Measurements from ENCODE around the gene ENOX2.

The ENOX2 gene

DNA sequence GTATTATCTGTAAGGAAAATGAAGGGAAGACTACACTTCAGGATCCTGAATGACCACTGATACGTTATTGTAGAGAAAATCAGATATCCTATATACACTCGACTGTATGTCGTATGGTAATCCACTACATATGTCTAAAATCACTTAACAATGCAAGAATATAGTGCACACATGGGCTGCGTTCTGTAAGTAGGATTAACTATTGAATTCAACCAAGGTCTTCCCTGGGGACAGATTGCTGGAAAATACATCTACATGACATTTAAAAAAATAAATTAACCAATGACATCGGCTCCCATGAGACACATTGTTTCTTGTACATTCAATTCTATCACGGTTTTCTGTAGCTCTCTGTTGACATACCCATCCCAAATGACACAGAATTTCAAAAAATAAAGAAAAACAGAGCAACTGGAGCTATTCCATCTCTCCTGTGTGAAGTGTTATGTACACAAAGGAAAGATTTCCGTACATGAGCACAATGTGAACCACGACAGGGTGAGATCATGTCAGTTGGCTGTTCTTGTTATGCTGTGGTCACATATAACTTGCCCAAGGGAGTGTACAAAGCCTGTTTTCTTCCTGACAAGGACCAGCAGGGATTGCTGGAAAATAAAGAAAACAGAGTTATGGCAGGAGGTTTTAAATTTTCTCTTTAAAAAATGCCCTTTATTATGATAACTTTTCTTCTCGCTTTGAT lies 6.1 kb downstream of the ENOX2 start:
- Mint-ChIP-seq H3K4me3 (no peak overlapping the region), H3K36me3 (peaks cover 17% of the 10 kb centered on the region), H3K9me3 (no peaks in the 10 kb centered on the region), H3K27ac (no peak overlapping the region), H3K27me3 (no peaks in the 10 kb centered on the region), H3K4me1 (peaks cover 22% of the 10 kb centered on the region)
- DNase-seq (ENCODE audit: low spot score in 2 of 2) = no peak
- ATAC-seq (ENCODE audit: low read depth) = no peak

- Mint-ChIP-seq H3K4me1 (peaks cover 18% of the 10 kb centered on the region), H3K27ac (no peak overlapping the region), H3K36me3 (peaks cover 17% of the 10 kb centered on the region), H3K9me3 (no peaks in the 10 kb centered on the region), H3K27me3 (no peaks in the 10 kb centered on the region), H3K4me3 (no peak overlapping the region)
- ATAC-seq (ENCODE audit: low read depth) = no peak
- no peak for DNase-seq (ENCODE audit: low spot score in 2 of 2)
These were observed 7.0 kb downstream of the ENOX2 start for GRCh38 chrX:130896026-130896425.

DNA sequence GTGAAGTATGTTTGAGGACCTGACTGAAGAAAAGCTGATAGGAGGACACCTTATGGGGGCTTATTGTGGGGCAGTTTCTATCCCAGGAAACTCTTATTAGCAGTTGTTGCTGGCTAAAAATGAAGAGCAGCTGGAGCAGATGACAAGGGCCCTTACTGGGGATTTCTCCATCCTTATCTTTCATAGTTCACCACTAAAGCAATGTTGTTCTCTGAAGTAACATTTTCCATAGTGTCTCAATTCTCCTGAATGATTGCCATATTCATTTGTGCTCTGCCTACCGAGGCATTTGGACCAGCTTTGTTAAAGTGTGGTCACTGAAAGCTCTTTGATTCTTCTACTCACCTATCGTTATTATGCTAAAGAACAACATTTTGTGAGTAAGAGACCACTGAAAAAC lies 7.7 kb downstream of the ENOX2 start:
- no peak overlapping the region for H3K4me3 Mint-ChIP-seq
- H3K9me3 Mint-ChIP-seq = no peaks in the 10 kb centered on the region
- H3K27ac Mint-ChIP-seq = no peak overlapping the region
- ATAC-seq (ENCODE audit: low read depth) (no peak), DNase-seq (ENCODE audit: low spot score in 2 of 2) (no peak)
- peaks cover 13% of the 10 kb centered on the region for H3K36me3 Mint-ChIP-seq
- H3K27me3 Mint-ChIP-seq = no peaks in the 10 kb centered on the region
- peaks cover 14% of the 10 kb centered on the region for H3K4me1 Mint-ChIP-seq

GRCh38 chrX:130893356-130894085 lies 9.5 kb downstream of the ENOX2 start:
- peaks cover 14% of the 10 kb centered on the region for H3K4me1 Mint-ChIP-seq
- ATAC-seq (ENCODE audit: low read depth) = no peak
- H3K9me3 Mint-ChIP-seq = no peaks in the 10 kb centered on the region

DNA sequence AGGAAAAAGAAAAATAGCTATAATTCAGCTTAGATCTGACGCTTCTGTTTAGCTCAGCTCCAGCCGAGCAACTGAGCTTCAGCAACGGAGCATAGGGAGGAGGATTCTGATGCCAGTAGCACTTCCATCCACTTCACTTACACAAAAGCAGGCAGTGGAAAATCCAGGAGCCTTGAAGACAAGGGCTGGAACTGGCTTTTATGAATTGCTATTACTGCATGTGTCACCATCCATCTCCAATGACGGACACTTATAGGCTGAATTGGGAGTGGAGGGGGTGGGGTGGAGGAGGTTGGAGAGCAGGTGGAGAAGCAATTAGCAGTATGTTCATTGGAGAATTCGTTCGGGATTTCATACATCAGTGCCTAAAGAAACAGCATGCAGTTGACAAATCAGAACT lies 15.6 kb downstream of the ENOX2 start:
- no peak for ATAC-seq (ENCODE audit: low read depth)

More at GRCh38 chrX:130893356-130894085, 9.5 kb downstream of the ENOX2 start:
- Mint-ChIP-seq H3K27ac (no peak overlapping the region), H3K27me3 (no peaks in the 10 kb centered on the region), H3K36me3 (peaks cover 9% of the 10 kb centered on the region), H3K4me3 (no peak overlapping the region)
- DNase-seq (ENCODE audit: low spot score in 2 of 2) = no peak

GRCh38 chrX:130885996-130886395 lies 17.0 kb downstream of the ENOX2 start:
- Mint-ChIP-seq H3K9me3 (no peaks in the 10 kb centered on the region), H3K27ac (no peak overlapping the region), H3K27me3 (no peaks in the 10 kb centered on the region), H3K36me3 (peaks cover 5% of the 10 kb centered on the region), H3K4me1 (peaks cover 7% of the 10 kb centered on the region), H3K4me3 (no peak overlapping the region)
- ATAC-seq (ENCODE audit: low read depth) = no peak
- DNase-seq (ENCODE audit: low spot score in 2 of 2) = no peak

More for the DNA sequence above, 15.6 kb downstream of the ENOX2 start:
- Mint-ChIP-seq H3K4me1 (peaks cover 4% of the 10 kb centered on the region), H3K4me3 (no peak overlapping the region), H3K36me3 (no peaks in the 10 kb centered on the region), H3K9me3 (no peaks in the 10 kb centered on the region), H3K27me3 (no peaks in the 10 kb centered on the region), H3K27ac (no peak overlapping the region)
- DNase-seq (ENCODE audit: low spot score in 2 of 2) = no peak

DNA sequence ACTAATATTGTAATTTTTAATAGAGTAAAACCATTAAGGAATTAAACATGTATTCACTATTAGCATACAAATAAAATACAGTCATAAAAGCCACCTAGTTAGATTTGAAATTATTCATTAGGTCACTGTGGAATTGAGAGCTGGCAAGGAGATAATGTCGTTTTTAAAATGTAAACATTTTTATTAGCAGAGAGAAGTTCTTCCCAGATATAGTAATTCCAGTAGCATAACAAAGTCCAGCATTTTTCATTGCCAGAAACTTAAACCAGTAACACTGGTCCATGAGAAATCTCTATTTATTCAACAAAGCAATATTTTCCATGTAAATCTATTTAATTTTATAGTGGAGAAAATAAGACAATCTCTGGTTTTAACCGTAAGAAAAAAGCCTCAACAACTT lies 17.5 kb downstream of the ENOX2 start:
- peaks cover 7% of the 10 kb centered on the region for H3K4me1 Mint-ChIP-seq
- no peak for ATAC-seq (ENCODE audit: low read depth)
- DNase-seq (ENCODE audit: low spot score in 2 of 2) = no peak
- H3K27ac Mint-ChIP-seq = no peak overlapping the region
- H3K9me3 Mint-ChIP-seq = no peaks in the 10 kb centered on the region
- H3K36me3 Mint-ChIP-seq = peaks cover 5% of the 10 kb centered on the region
- no peak overlapping the region for H3K4me3 Mint-ChIP-seq
- no peaks in the 10 kb centered on the region for H3K27me3 Mint-ChIP-seq

DNA sequence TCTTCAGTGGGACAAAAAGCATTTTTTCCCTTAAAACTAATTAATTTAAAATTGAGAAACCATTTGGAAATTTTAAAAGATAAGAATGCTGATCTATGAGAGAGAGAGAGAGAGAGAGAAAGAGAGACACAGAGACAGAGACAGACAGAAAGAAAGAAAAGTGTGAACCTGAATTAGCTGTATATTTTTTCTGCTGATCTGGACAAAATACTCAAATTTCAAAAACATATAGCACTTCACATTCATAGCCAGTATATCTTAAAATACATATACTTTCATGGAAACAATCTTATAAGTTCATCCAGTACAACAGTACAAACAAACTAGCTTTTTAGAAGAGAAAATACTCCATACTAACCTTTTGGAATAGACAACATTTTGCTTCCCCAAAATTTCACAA lies 18.4 kb downstream of the ENOX2 start:
- Mint-ChIP-seq H3K4me1 (peaks cover 7% of the 10 kb centered on the region), H3K4me3 (no peak overlapping the region), H3K9me3 (no peaks in the 10 kb centered on the region), H3K27me3 (no peaks in the 10 kb centered on the region), H3K27ac (no peak overlapping the region), H3K36me3 (peaks cover 5% of the 10 kb centered on the region)
- no peak for DNase-seq (ENCODE audit: low spot score in 2 of 2)
- ATAC-seq (ENCODE audit: low read depth) = no peak

DNA sequence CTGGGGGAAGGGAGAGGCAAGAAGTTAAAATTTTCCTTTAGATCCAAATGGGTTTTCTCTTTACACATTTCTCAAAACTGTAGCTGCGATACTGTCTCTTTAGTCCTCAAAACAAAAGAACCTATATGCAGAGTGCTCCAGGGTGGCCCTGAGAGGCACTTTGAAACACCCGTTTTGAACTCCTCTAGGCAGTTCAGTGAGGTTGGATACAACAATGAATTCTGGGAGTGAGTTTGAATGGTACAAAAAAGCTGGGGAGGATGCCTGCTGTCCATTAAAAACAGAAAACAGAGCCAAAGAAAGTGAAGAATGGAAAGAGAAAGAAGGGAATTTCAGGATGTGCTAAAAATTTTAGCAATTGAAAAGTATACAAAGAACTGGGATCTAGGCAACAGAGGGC lies 23.1 kb downstream of the ENOX2 start:
- H3K27ac Mint-ChIP-seq = no peak overlapping the region

DNA sequence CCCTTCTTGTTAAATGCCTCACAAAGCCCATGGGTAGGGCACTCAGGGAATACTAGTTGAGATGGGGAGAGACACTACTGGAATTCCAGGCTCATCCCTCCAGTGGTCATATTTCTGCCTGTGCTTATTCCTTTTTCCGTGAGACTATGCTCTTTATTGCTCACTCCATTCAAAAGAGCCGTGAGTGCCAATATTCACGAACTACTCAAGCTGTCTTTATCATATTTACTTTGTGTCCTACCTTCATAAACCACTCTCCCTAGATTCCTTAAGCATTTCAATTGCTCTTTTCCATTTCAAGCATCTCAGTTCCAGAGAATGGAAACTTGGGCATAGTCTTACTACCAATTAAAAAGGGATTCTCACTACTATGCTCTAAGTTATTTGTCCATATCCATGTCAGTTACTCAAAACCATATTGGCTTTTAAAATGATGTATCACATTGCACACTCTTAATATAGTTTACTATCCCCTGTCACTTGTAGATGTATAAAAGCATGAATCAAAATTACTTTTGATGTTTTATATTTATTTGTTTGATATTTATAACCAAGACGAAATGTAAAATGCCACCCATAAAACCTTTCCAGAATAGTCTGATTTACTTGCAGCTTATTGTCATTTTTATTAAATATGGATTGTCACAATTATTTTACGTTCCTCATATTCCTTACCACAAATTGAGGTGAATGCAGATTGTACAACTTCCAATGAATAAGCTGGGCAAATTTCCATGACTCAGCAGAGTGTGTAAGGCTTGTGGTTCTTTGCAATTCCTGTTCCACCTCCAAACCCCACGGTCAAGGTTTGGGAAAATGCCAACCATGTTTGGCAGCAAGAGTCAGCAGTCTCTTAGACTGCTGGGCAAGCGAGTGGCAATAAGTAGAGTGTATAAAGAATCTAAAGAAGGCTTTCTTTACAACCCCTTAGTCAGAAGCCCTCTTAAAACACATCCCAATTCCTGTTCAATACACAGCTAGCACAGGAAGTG lies 24.4 kb downstream of the ENOX2 start:
- Mint-ChIP-seq H3K9me3 (peaks cover 9% of the 10 kb centered on the region), H3K27ac (no peak overlapping the region), H3K4me3 (no peak overlapping the region), H3K36me3 (peaks cover 29% of the 10 kb centered on the region), H3K27me3 (no peaks in the 10 kb centered on the region), H3K4me1 (peaks cover 6% of the 10 kb centered on the region)
- ATAC-seq (ENCODE audit: low read depth) (no peak), DNase-seq (ENCODE audit: low spot score in 2 of 2) (no peak)

More for the DNA sequence above, 23.1 kb downstream of the ENOX2 start:
- Mint-ChIP-seq H3K27me3 (no peaks in the 10 kb centered on the region), H3K36me3 (peaks cover 21% of the 10 kb centered on the region), H3K4me1 (peaks cover 6% of the 10 kb centered on the region), H3K4me3 (no peak overlapping the region), H3K9me3 (peaks cover 5% of the 10 kb centered on the region)
- DNase-seq (ENCODE audit: low spot score in 2 of 2) (no peak), ATAC-seq (ENCODE audit: low read depth) (no peak)

DNA sequence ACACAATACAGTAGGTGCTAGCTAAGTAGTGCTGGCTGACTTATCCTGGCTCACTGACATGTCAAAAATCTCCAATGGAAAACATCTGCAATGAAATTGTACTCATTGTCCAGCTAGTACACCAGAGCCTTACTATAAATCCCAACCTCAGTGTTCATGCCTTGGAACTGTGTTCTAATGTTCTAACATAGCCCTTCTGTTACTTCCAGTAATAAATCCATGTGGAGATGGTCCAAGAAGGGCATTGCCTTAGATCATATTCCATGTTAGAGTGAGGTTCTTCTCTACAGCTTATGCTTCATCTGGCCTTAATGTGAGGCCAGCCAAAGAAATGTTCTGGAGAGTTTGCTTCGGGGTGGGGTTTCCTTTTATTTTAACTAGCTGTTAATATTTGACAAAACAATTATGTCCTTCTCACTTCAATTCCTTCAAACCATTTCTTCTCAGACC lies 25.1 kb downstream of the ENOX2 start:
- no peak for ATAC-seq (ENCODE audit: low read depth)

GRCh38 chrX:130876226-130876625 lies 26.8 kb downstream of the ENOX2 start:
- Mint-ChIP-seq H3K27me3 (no peaks in the 10 kb centered on the region), H3K9me3 (peaks cover 10% of the 10 kb centered on the region), H3K27ac (no peak overlapping the region), H3K4me3 (no peak overlapping the region), H3K36me3 (peaks cover 29% of the 10 kb centered on the region), H3K4me1 (peaks cover 3% of the 10 kb centered on the region)
- ATAC-seq (ENCODE audit: low read depth) = no peak
- DNase-seq (ENCODE audit: low spot score in 2 of 2) = no peak

More for the DNA sequence above, 25.1 kb downstream of the ENOX2 start:
- Mint-ChIP-seq H3K36me3 (peaks cover 34% of the 10 kb centered on the region), H3K27ac (no peak overlapping the region), H3K4me3 (no peak overlapping the region), H3K27me3 (no peaks in the 10 kb centered on the region), H3K4me1 (peaks cover 6% of the 10 kb centered on the region), H3K9me3 (peaks cover 10% of the 10 kb centered on the region)
- DNase-seq (ENCODE audit: low spot score in 2 of 2) = no peak

DNA sequence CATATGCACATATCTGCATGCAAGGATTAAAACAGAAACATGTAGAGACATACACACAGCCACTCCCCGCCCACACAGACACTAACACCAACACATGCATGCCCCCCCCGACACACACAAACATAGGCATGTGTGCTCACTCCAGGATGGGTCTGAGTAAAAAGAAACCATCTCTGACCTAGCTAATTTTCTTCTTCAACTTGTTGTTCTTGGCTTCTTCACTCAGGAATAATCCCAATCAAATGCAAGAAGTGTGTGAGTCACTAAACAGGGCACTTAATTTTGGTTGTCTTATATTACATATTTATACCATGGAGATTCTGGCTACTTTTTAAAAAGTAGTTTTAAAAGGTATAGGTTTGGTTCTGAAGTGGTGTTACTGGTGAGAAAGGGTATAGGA lies 28.3 kb downstream of the ENOX2 start:
- peaks cover 5% of the 10 kb centered on the region for H3K4me1 Mint-ChIP-seq
- no peak overlapping the region for H3K27ac Mint-ChIP-seq
- no peak for DNase-seq (ENCODE audit: low spot score in 2 of 2)
- peaks cover 29% of the 10 kb centered on the region for H3K36me3 Mint-ChIP-seq
- no peak overlapping the region for H3K4me3 Mint-ChIP-seq
- no peaks in the 10 kb centered on the region for H3K27me3 Mint-ChIP-seq
- ATAC-seq (ENCODE audit: low read depth) = no peak
- peaks cover 10% of the 10 kb centered on the region for H3K9me3 Mint-ChIP-seq

- Mint-ChIP-seq H3K36me3 (peaks cover 10% of the 10 kb centered on the region), H3K27ac (no peak overlapping the region), H3K9me3 (peaks cover 5% of the 10 kb centered on the region), H3K4me3 (no peak overlapping the region), H3K4me1 (peaks cover 10% of the 10 kb centered on the region), H3K27me3 (no peaks in the 10 kb centered on the region)
- DNase-seq (ENCODE audit: low spot score in 2 of 2) (no peak), ATAC-seq (ENCODE audit: low read depth) (no peak)
These were observed 33.8 kb downstream of the ENOX2 start for GRCh38 chrX:130869239-130869638.
